ENCODE data around the gene TMEM184B.

Gene TMEM184B

GRCh38 chr22:38213319-38213989, 59.4 kb downstream of the TMEM184B start:
- Histone ChIP-seq H3K36me3 (ENCODE audit: insufficient read depth, low read length) (peaks cover 5% of the 10 kb centered on the region; the same call in 1 of the 2 replicates), H3K4me3 (ENCODE audit: low read depth, low read length) (no peak overlapping the region), H3K79me2 (ENCODE audit: control insufficient read depth, insufficient read depth, low read length, unreplicated experiment) (peaks cover 33% of the 10 kb centered on the region), H3K27me3 (ENCODE audit: insufficient read depth, low read length) (no peaks in the 10 kb centered on the region), H3K4me1 (ENCODE audit: control insufficient read depth, insufficient read depth, low read length, unreplicated experiment) (peaks cover 12% of the 10 kb centered on the region), H2AFZ (ENCODE audit: low read length, unreplicated experiment) (no peak overlapping the region), H3K27ac (ENCODE audit: low read depth, low read length) (no peak overlapping the region)

- Histone ChIP-seq H3K27ac (ENCODE audit: low read depth, low read length) (no peak overlapping the region), H2AFZ (ENCODE audit: low read length, unreplicated experiment) (no peak overlapping the region), H3K27me3 (ENCODE audit: insufficient read depth, low read length) (no peaks in the 10 kb centered on the region), H3K4me3 (ENCODE audit: low read depth, low read length) (no peak overlapping the region), H3K4me1 (ENCODE audit: control insufficient read depth, insufficient read depth, low read length, unreplicated experiment) (peaks cover 4% of the 10 kb centered on the region), H3K36me3 (ENCODE audit: insufficient read depth, low read length) (peaks cover 5% of the 10 kb centered on the region; the same call in 1 of the 2 replicates), H3K79me2 (ENCODE audit: control insufficient read depth, insufficient read depth, low read length, unreplicated experiment) (peaks cover 42% of the 10 kb centered on the region)
Measured at GRCh38 chr22:38212442-38212841, 60.4 kb downstream of the TMEM184B start.

GRCh38 chr22:38211556-38211955, 61.3 kb downstream of the TMEM184B start:
- Histone ChIP-seq H3K4me3 (ENCODE audit: low read depth, low read length) (no peak overlapping the region), H3K79me2 (ENCODE audit: control insufficient read depth, insufficient read depth, low read length, unreplicated experiment) (peaks cover 42% of the 10 kb centered on the region)

GRCh38 chr22:38208551-38208968, 64.2 kb downstream of the TMEM184B start:
- H3K27me3 ChIP-seq (ENCODE audit: insufficient read depth, low read length): no peaks in the 10 kb centered on the region
- H3K79me2 ChIP-seq (ENCODE audit: control insufficient read depth, insufficient read depth, low read length, unreplicated experiment): peaks cover 64% of the 10 kb centered on the region
- H3K4me3 ChIP-seq (ENCODE audit: low read depth, low read length): no peak overlapping the region
- no peak overlapping the region for H3K27ac ChIP-seq (ENCODE audit: low read depth, low read length)
- H3K36me3 ChIP-seq (ENCODE audit: insufficient read depth, low read length): no peaks in the 10 kb centered on the region
- peaks cover 17% of the 10 kb centered on the region for H3K4me1 ChIP-seq (ENCODE audit: control insufficient read depth, insufficient read depth, low read length, unreplicated experiment)
- no peak overlapping the region for H2AFZ ChIP-seq (ENCODE audit: low read length, unreplicated experiment)

More at GRCh38 chr22:38211556-38211955, 61.3 kb downstream of the TMEM184B start:
- Histone ChIP-seq H2AFZ (ENCODE audit: low read length, unreplicated experiment) (no peak overlapping the region), H3K27ac (ENCODE audit: low read depth, low read length) (no peak overlapping the region), H3K36me3 (ENCODE audit: insufficient read depth, low read length) (peaks cover 5% of the 10 kb centered on the region; the same call in 1 of the 2 replicates), H3K4me1 (ENCODE audit: control insufficient read depth, insufficient read depth, low read length, unreplicated experiment) (peaks cover 4% of the 10 kb centered on the region), H3K27me3 (ENCODE audit: insufficient read depth, low read length) (no peaks in the 10 kb centered on the region)

- Histone ChIP-seq H3K79me2 (ENCODE audit: control insufficient read depth, insufficient read depth, low read length, unreplicated experiment) (peaks cover 67% of the 10 kb centered on the region), H3K36me3 (ENCODE audit: insufficient read depth, low read length) (no peaks in the 10 kb centered on the region), H3K4me3 (ENCODE audit: low read depth, low read length) (no peak overlapping the region)
Measured at GRCh38 chr22:38207898-38208432, 64.8 kb downstream of the TMEM184B start.

GRCh38 chr22:38205261-38206128, 67.3 kb downstream of the TMEM184B start:
- Histone ChIP-seq H2AFZ (ENCODE audit: low read length, unreplicated experiment) (no peak overlapping the region), H3K27ac (ENCODE audit: low read depth, low read length) (peak overlapping the region; percentile 30; the same call in 1 of the 2 replicates), H3K4me1 (ENCODE audit: control insufficient read depth, insufficient read depth, low read length, unreplicated experiment) (peaks cover 16% of the 10 kb centered on the region), H3K36me3 (ENCODE audit: insufficient read depth, low read length) (no peaks in the 10 kb centered on the region), H3K79me2 (ENCODE audit: control insufficient read depth, insufficient read depth, low read length, unreplicated experiment) (peaks cover 61% of the 10 kb centered on the region), H3K4me3 (ENCODE audit: low read depth, low read length) (no peak overlapping the region; the same call in 1 of the 2 replicates), H3K27me3 (ENCODE audit: insufficient read depth, low read length) (no peaks in the 10 kb centered on the region)

More at GRCh38 chr22:38207898-38208432, 64.8 kb downstream of the TMEM184B start:
- H3K27ac ChIP-seq (ENCODE audit: low read depth, low read length): no peak overlapping the region
- no peaks in the 10 kb centered on the region for H3K27me3 ChIP-seq (ENCODE audit: insufficient read depth, low read length)
- peaks cover 16% of the 10 kb centered on the region for H3K4me1 ChIP-seq (ENCODE audit: control insufficient read depth, insufficient read depth, low read length, unreplicated experiment)
- no peak overlapping the region for H2AFZ ChIP-seq (ENCODE audit: low read length, unreplicated experiment)

GRCh38 chr22:38204784-38205183, 68.0 kb downstream of the TMEM184B start:
- Histone ChIP-seq H2AFZ (ENCODE audit: low read length, unreplicated experiment) (no peak overlapping the region), H3K4me3 (ENCODE audit: low read depth, low read length) (peak overlapping the region; percentile 91), H3K27me3 (ENCODE audit: insufficient read depth, low read length) (no peaks in the 10 kb centered on the region), H3K4me1 (ENCODE audit: control insufficient read depth, insufficient read depth, low read length, unreplicated experiment) (peaks cover 16% of the 10 kb centered on the region), H3K27ac (ENCODE audit: low read depth, low read length) (peak overlapping the region; percentile 96), H3K79me2 (ENCODE audit: control insufficient read depth, insufficient read depth, low read length, unreplicated experiment) (peaks cover 55% of the 10 kb centered on the region), H3K36me3 (ENCODE audit: insufficient read depth, low read length) (no peaks in the 10 kb centered on the region)

- Histone ChIP-seq H3K27me3 (ENCODE audit: insufficient read depth, low read length) (no peaks in the 10 kb centered on the region), H3K79me2 (ENCODE audit: control insufficient read depth, insufficient read depth, low read length, unreplicated experiment) (peaks cover 50% of the 10 kb centered on the region), H2AFZ (ENCODE audit: low read length, unreplicated experiment) (no peak overlapping the region), H3K4me1 (ENCODE audit: control insufficient read depth, insufficient read depth, low read length, unreplicated experiment) (peaks cover 16% of the 10 kb centered on the region), H3K36me3 (ENCODE audit: insufficient read depth, low read length) (no peaks in the 10 kb centered on the region), H3K4me3 (ENCODE audit: low read depth, low read length) (peak overlapping the region; percentile 91), H3K27ac (ENCODE audit: low read depth, low read length) (peak overlapping the region; percentile 96)
Measured at GRCh38 chr22:38203855-38204514, 68.8 kb downstream of the TMEM184B start.

- Histone ChIP-seq H3K27ac (ENCODE audit: low read depth, low read length) (peak overlapping the region; percentile 96), H3K4me3 (ENCODE audit: low read depth, low read length) (peak overlapping the region; percentile 91), H2AFZ (ENCODE audit: low read length, unreplicated experiment) (no peak overlapping the region), H3K79me2 (ENCODE audit: control insufficient read depth, insufficient read depth, low read length, unreplicated experiment) (peaks cover 45% of the 10 kb centered on the region), H3K36me3 (ENCODE audit: insufficient read depth, low read length) (no peaks in the 10 kb centered on the region), H3K4me1 (ENCODE audit: control insufficient read depth, insufficient read depth, low read length, unreplicated experiment) (peaks cover 16% of the 10 kb centered on the region), H3K27me3 (ENCODE audit: insufficient read depth, low read length) (no peaks in the 10 kb centered on the region)
Measured at GRCh38 chr22:38203090-38203810, 69.6 kb downstream of the TMEM184B start.

Data from ACC112 (cell line).